ENCODE measurements around the gene VSTM2L.

DNA sequence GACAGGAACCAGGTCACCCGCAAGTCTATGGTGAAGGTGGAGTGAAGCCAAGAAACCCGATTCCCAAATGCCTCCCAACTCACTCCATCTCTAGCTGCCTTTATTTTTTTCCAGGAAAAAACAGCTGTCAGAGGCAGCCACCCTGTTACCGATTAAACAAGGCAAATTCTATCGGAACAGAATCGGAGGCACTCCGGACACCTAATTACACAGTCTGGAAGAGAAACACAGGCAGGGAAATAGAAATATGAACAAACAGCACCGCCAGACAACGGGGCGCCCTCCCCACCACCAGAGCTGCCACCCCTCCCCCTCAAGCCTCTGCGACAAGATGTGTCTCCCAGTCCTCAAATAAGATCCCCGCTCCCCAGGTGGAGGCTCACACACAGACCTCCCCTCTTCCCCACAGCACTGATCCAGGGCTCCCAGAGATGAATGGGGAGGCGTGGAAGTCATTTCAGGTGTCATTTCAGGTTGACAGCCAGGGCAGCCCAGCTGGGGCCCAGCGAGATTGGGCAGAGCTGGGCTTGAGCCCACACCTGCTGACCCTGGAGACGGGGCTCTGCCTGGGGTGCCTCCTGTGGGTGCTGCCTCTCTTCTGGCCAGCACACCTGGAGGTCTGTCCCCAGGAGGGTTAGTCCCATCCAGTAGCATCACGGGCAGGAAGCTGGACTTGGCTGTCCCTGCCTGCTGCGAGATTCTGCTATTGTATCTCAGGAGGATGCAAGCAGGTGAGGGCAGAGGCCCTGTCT, 19.8 kb upstream of the VSTM2L start:
- TF ChIP-seq, protein P1, sequence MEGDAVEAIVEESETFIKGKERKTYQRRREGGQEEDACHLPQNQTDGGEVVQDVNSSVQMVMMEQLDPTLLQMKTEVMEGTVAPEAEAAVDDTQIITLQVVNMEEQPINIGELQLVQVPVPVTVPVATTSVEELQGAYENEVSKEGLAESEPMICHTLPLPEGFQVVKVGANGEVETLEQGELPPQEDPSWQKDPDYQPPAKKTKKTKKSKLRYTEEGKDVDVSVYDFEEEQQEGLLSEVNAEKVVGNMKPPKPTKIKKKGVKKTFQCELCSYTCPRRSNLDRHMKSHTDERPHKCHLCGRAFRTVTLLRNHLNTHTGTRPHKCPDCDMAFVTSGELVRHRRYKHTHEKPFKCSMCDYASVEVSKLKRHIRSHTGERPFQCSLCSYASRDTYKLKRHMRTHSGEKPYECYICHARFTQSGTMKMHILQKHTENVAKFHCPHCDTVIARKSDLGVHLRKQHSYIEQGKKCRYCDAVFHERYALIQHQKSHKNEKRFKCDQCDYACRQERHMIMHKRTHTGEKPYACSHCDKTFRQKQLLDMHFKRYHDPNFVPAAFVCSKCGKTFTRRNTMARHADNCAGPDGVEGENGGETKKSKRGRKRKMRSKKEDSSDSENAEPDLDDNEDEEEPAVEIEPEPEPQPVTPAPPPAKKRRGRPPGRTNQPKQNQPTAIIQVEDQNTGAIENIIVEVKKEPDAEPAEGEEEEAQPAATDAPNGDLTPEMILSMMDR (IDR thresholded peaks at IDR 0.05): no peak
- TF ChIP-seq POLR2A (IDR thresholded peaks at IDR 0.05): no peak
